Measurements from ENCODE around the gene NRGN.

- TF ChIP-seq CTCF (conservative IDR thresholded peaks at IDR 0.05; ENCODE audit: low read depth, low read length) (no peak), EZH2 (IDR thresholded peaks at IDR 0.05; ENCODE audit: low read length, unreplicated experiment) (no peak)
Measured at GRCh38 chr11:124788521-124788920, 48.8 kb downstream of the NRGN start.

Data from PC-3 (cell line).